ENCODE measurements around the gene ADM5. TPM values are rescaled to one million over a fixed set of nuclear protein-coding genes. Genes with fewer than 3 reads are reported as not detected.

The ADM5 gene
- polyA plus RNA-seq, 1 donor from 2014 or later, result 7.2 TPM

GRCh38 chr19:49681830-49682229 is 7.6 kb upstream of the ADM5 start:
- no peak overlapping the region for H3K4me2 ChIP-seq (ENCODE audit: low read length)
- H3K79me2 ChIP-seq (replicated peaks; ENCODE audit: insufficient read depth, low read length), result peaks cover 35% of the 10 kb centered on the region
- no peak overlapping the region for H3K4me3 ChIP-seq (ENCODE audit: low read length)
- H3K36me3 ChIP-seq (ENCODE audit: insufficient read depth, low read length), result no peaks in the 10 kb centered on the region
- H3K9me3 ChIP-seq (ENCODE audit: low read length), result no peaks in the 10 kb centered on the region
- no peak overlapping the region for H3K9ac ChIP-seq (ENCODE audit: low read length)
- TF ChIP-seq SMC3 (conservative IDR thresholded peaks at IDR 0.05; ENCODE audit: poor library complexity) (no peak), TAF1 (IDR thresholded peaks at IDR 0.05; ENCODE audit: low read depth) (no peak), EP300 (conservative IDR thresholded peaks at IDR 0.05; ENCODE audit: poor library complexity, severe bottlenecking) (no peak), MXI1 (conservative IDR thresholded peaks at IDR 0.05; ENCODE audit: poor library complexity, severe bottlenecking) (no peak), POLR2AphosphoS5 (IDR thresholded peaks at IDR 0.05) (no peak), EZH2 (IDR thresholded peaks at IDR 0.05; ENCODE audit: borderline replicate concordance, insufficient read depth, low read length, poor library complexity, severe bottlenecking) (no peak), RAD21 (conservative IDR thresholded peaks at IDR 0.05) (no peak), REST (IDR thresholded peaks at IDR 0.05; ENCODE audit: borderline replicate concordance) (no peak)
- TF ChIP-seq, protein P1, sequence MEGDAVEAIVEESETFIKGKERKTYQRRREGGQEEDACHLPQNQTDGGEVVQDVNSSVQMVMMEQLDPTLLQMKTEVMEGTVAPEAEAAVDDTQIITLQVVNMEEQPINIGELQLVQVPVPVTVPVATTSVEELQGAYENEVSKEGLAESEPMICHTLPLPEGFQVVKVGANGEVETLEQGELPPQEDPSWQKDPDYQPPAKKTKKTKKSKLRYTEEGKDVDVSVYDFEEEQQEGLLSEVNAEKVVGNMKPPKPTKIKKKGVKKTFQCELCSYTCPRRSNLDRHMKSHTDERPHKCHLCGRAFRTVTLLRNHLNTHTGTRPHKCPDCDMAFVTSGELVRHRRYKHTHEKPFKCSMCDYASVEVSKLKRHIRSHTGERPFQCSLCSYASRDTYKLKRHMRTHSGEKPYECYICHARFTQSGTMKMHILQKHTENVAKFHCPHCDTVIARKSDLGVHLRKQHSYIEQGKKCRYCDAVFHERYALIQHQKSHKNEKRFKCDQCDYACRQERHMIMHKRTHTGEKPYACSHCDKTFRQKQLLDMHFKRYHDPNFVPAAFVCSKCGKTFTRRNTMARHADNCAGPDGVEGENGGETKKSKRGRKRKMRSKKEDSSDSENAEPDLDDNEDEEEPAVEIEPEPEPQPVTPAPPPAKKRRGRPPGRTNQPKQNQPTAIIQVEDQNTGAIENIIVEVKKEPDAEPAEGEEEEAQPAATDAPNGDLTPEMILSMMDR (IDR thresholded peaks at IDR 0.05; ENCODE audit: poor library complexity, severe bottlenecking), result no peak
- H3K27me3 ChIP-seq (ENCODE audit: insufficient read depth, low read depth, low read length), result no peaks in the 10 kb centered on the region
- no peak overlapping the region for H2AFZ ChIP-seq (ENCODE audit: low read depth, low read length)
- no peaks in the 10 kb centered on the region for H4K20me1 ChIP-seq (ENCODE audit: insufficient read depth)
- no peak overlapping the region for H3K27ac ChIP-seq (ENCODE audit: low read length)
- no peaks in the 10 kb centered on the region for H3K9me2 ChIP-seq (ENCODE audit: insufficient read depth, low read length)
- H3F3A ChIP-seq (ENCODE audit: insufficient read depth, low read length, poor library complexity, severe bottlenecking), result peaks cover 3% of the 10 kb centered on the region

DNA sequence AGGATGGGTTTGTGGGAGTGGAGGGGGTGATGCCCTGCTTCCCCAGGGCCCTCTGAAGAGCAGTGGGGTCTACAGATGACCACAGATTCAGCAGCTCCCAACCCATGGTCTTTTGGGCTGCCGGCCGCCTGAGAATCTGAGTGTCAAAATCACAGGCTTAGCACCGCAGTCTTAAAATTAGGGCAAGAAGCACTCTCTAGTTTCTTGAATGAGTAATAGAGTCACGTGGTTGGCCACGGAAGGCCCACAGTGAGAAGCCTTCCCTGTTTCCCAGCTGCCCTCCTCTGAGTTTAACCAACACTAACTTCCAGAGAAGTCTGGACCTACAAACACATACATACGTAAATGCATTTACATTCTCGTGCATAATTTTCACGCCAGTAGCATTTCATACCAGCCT is 7.1 kb upstream of the ADM5 start:
- H3K9me3 ChIP-seq (ENCODE audit: low read length), result no peaks in the 10 kb centered on the region
- no peak overlapping the region for H3K4me2 ChIP-seq (ENCODE audit: low read length)
- H3K9me2 ChIP-seq (ENCODE audit: insufficient read depth, low read length), result no peaks in the 10 kb centered on the region
- H4K20me1 ChIP-seq (ENCODE audit: insufficient read depth), result no peaks in the 10 kb centered on the region
- no peaks in the 10 kb centered on the region for H3K36me3 ChIP-seq (ENCODE audit: insufficient read depth, low read length)
- no peaks in the 10 kb centered on the region for H3K27me3 ChIP-seq (ENCODE audit: insufficient read depth, low read depth, low read length)
- no peak for TF ChIP-seq MXI1 (conservative IDR thresholded peaks at IDR 0.05; ENCODE audit: poor library complexity, severe bottlenecking)
- no peak for TF ChIP-seq POLR2AphosphoS5 (IDR thresholded peaks at IDR 0.05)
- TF ChIP-seq EZH2 (IDR thresholded peaks at IDR 0.05; ENCODE audit: borderline replicate concordance, insufficient read depth, low read length, poor library complexity, severe bottlenecking), result no peak
- TF ChIP-seq EP300 (conservative IDR thresholded peaks at IDR 0.05; ENCODE audit: poor library complexity, severe bottlenecking), result no peak
- no peak for TF ChIP-seq REST (IDR thresholded peaks at IDR 0.05; ENCODE audit: borderline replicate concordance)
- TF ChIP-seq, protein P1 (IDR thresholded peaks at IDR 0.05; ENCODE audit: poor library complexity, severe bottlenecking), result no peak
- TF ChIP-seq RAD21 (conservative IDR thresholded peaks at IDR 0.05), result no peak
- no peak for TF ChIP-seq SMC3 (conservative IDR thresholded peaks at IDR 0.05; ENCODE audit: poor library complexity)
- no peak for TF ChIP-seq TAF1 (IDR thresholded peaks at IDR 0.05; ENCODE audit: low read depth)
- H3K79me2 ChIP-seq (replicated peaks; ENCODE audit: insufficient read depth, low read length), result peaks cover 35% of the 10 kb centered on the region
- no peak overlapping the region for H2AFZ ChIP-seq (ENCODE audit: low read depth, low read length)
- H3K27ac ChIP-seq (ENCODE audit: low read length), result no peak overlapping the region
- no peak overlapping the region for H3K4me3 ChIP-seq (ENCODE audit: low read length)
- peaks cover 3% of the 10 kb centered on the region for H3F3A ChIP-seq (ENCODE audit: insufficient read depth, low read length, poor library complexity, severe bottlenecking)
- no peak overlapping the region for H3K9ac ChIP-seq (ENCODE audit: low read length)

Measured in neural cell (in vitro differentiated cells).